NB4 (cell line): ENCODE results near the gene NALCN.

Experiments
- CTCF ChIP-seq: IDR thresholded peaks from one replicate; pipeline ENCODE4 v1.5.1; 2012; ENCODE audit warnings: low read depth, low read length
- POLR2A ChIP-seq: IDR thresholded peaks from 2 replicates; pipeline ENCODE4 v1.6.1; 2011; ENCODE audit warnings: mild to moderate bottlenecking; ENCODE audit not compliant: insufficient read length; ENCODE audit errors: extremely low read depth

- TF ChIP-seq CTCF (no peak), POLR2A (no peak)
These were observed 158.2 kb downstream of the NALCN start for GRCh38 chr13:101258071-101258470.
